CD14-positive monocyte (primary cell): ENCODE data around the gene EFCC1. TPM values are rescaled to one million over a fixed set of nuclear protein-coding genes. Genes with fewer than 3 reads are reported as not detected.

Experiments used
- DNase-seq, 3 donors: peaks; one replicate each; pipeline ENCODE4 v3.0.0-alpha.2; 2011 to 2022
- H2AFZ ChIP-seq: 2 replicates; pipeline ENCODE4 v1.6.0; 2012; ENCODE audit warnings: mild to moderate bottlenecking, low read depth, low read length, inconsistent platforms; ENCODE audit not compliant: insufficient read depth, poor library complexity, severe bottlenecking
- H3K27ac ChIP-seq, 2 donors: 1 replicate in 1 of 2; 2 replicates in 1 of 2; pipeline ENCODE4 v1.5.1; 2012 to 2013; ENCODE audit warnings: low read length in 2 of 2, control low read depth in 1 of 2, inconsistent platforms in 1 of 2, low read depth in 1 of 2, mild to moderate bottlenecking in 1 of 2
- H3K27me3 ChIP-seq, 2 donors: one replicate each; pipeline versions ENCODE4 v1.6.0 to v1.6.1; 2011 to 2013; ENCODE audit warnings: low read length in 2 of 2; ENCODE audit not compliant: control insufficient read depth in 2 of 2, insufficient read depth in 2 of 2
- H3K36me3 ChIP-seq, 2 donors: replicated peaks in 1 of 2; 1 replicate in 1 of 2; 2 replicates in 1 of 2; pipeline versions ENCODE4 v1.5.1 to v1.6.1; 2012 to 2013; ENCODE audit warnings: low read length in 2 of 2, control low read depth in 1 of 2, inconsistent platforms in 1 of 2, mild to moderate bottlenecking in 1 of 2; ENCODE audit not compliant: insufficient read depth in 2 of 2, control insufficient read depth in 1 of 2
- H3K4me1 ChIP-seq, 2 donors: 1 replicate in 1 of 2; 2 replicates in 1 of 2; pipeline versions ENCODE4 v1.5.1 to v1.6.1; 2012 to 2013; ENCODE audit warnings: low read length in 2 of 2, control low read depth in 1 of 2, inconsistent platforms in 1 of 2, mild to moderate bottlenecking in 1 of 2, moderate library complexity in 1 of 2; ENCODE audit not compliant: insufficient read depth in 2 of 2, control insufficient read depth in 1 of 2
- H3K4me2 ChIP-seq: replicated peaks from 2 replicates; pipeline ENCODE3; 2012; ENCODE audit warnings: low read length, moderate library complexity, mild to moderate bottlenecking; ENCODE audit not compliant: poor library complexity, severe bottlenecking; ENCODE audit errors: extremely low read depth
- H3K4me3 ChIP-seq, 3 experiments: fragments of 200-600 bp in 1 of 3; sonication (generic) in 1 of 3; replicated peaks in 1 of 3; 1 replicate in 2 of 3; 2 replicates in 1 of 3; pipeline ENCODE4 v1.5.1; 2011 to 2013; ENCODE audit warnings: low read length in 3 of 3, mild to moderate bottlenecking in 3 of 3, control low read depth in 2 of 3, low read depth in 2 of 3, inconsistent platforms in 1 of 3, moderate library complexity in 1 of 3
- H3K79me2 ChIP-seq: 2 replicates; pipeline ENCODE4 v1.6.0; 2012; ENCODE audit warnings: mild to moderate bottlenecking, control low read depth, inconsistent platforms, low read length, moderate library complexity; ENCODE audit not compliant: insufficient read depth
- H3K9ac ChIP-seq: 2 replicates; pipeline ENCODE4 v1.6.0; 2017; ENCODE audit warnings: low read length, mild to moderate bottlenecking; ENCODE audit not compliant: insufficient read depth, poor library complexity, severe bottlenecking
- H3K9me3 ChIP-seq, 2 donors: replicated peaks in 1 of 2; 1 replicate in 1 of 2; 2 replicates in 1 of 2; pipeline versions ENCODE4 v1.5.1 to v1.6.1; 2012 to 2013; ENCODE audit warnings: low read length in 2 of 2, control low read depth in 1 of 2; ENCODE audit not compliant: control insufficient read depth in 1 of 2, insufficient read depth in 1 of 2
- H4K20me1 ChIP-seq: 2 replicates; pipeline ENCODE4 v1.6.0; 2012; ENCODE audit warnings: mild to moderate bottlenecking, low read length, control low read depth, moderate library complexity; ENCODE audit not compliant: insufficient read depth
- H3K27ac Mint-ChIP-seq, 7 donors: one replicate each; pipeline ENCODE4 v1.8.0; 2020; ENCODE audit warnings: mild to moderate bottlenecking in 7 of 7, mixed read lengths in 7 of 7, moderate library complexity in 6 of 7, inconsistent platforms in 2 of 7
- H3K27me3 Mint-ChIP-seq, 3 donors: one replicate each; pipeline ENCODE4 v1.8.0; 2021 to 2022; ENCODE audit warnings: low read depth in 3 of 3, mild to moderate bottlenecking in 3 of 3, mixed read lengths in 3 of 3, moderate library complexity in 3 of 3, inconsistent platforms in 1 of 3
- H3K36me3 Mint-ChIP-seq, 2 donors: one replicate each; pipeline ENCODE4 v1.8.0; 2020; ENCODE audit warnings: mixed read lengths in 2 of 2, inconsistent platforms in 1 of 2, mild to moderate bottlenecking in 1 of 2
- H3K4me1 Mint-ChIP-seq: one replicate; pipeline ENCODE4 v1.8.0; 2020; ENCODE audit warnings: mild to moderate bottlenecking, mixed read lengths
- H3K4me3 Mint-ChIP-seq, 2 donors: one replicate each; pipeline ENCODE4 v1.8.0; 2020; ENCODE audit warnings: mild to moderate bottlenecking in 2 of 2, mixed read lengths in 2 of 2, moderate library complexity in 1 of 2
- H3K9me3 Mint-ChIP-seq, 7 donors: one replicate each; pipeline ENCODE4 v1.8.0; 2020 to 2022; ENCODE audit warnings: mixed read lengths in 7 of 7, mild to moderate bottlenecking in 6 of 7, moderate library complexity in 6 of 7, inconsistent platforms in 2 of 7
- WGBS: methylation state at CpG from one replicate; pipeline ENCODE4 v1.1.5; 2013; ENCODE audit warnings: missing lambda C conversion rate; ENCODE audit not compliant: insufficient coverage; 5-methylcytosine and 5-hydroxymethylcytosine counted together
- intact Hi-C, 2 donors: fragments of 100-400 bp; cut with micrococcal nuclease; formaldehyde crosslinking; loops; one replicate each; pipeline versions ENCODE4 v1.15.0 to v1.15.1; 2023
- polyA plus RNA-seq, 3 donors: library from polyadenylated mRNA; depleted of rRNA in 1 of 3; unstranded in 2 of 3; stranded (reverse) in 1 of 3; fragments of 300-500 nt in 2 of 3; fragments of >200 nt in 1 of 3; fragmentation: Illumina TruSeq in 2 of 3; gene quantifications; 1 replicate in 2 of 3; 2 replicates in 1 of 3; pipeline ENCODE4 v1.2.3, GENCODE V29; 2012 to 2021
- TF ChIP-seq, protein P1 (sequence below): fragments of 200-600 bp; IDR thresholded peaks from one replicate; pipeline ENCODE4 v1.8.0; 2022; ENCODE audit warnings: antibody characterized with exemption, mild to moderate bottlenecking

The EFCC1 gene
- polyA plus RNA-seq, 3 donors, result 0.11 to 0.15 TPM; not detected in 1

DNA sequence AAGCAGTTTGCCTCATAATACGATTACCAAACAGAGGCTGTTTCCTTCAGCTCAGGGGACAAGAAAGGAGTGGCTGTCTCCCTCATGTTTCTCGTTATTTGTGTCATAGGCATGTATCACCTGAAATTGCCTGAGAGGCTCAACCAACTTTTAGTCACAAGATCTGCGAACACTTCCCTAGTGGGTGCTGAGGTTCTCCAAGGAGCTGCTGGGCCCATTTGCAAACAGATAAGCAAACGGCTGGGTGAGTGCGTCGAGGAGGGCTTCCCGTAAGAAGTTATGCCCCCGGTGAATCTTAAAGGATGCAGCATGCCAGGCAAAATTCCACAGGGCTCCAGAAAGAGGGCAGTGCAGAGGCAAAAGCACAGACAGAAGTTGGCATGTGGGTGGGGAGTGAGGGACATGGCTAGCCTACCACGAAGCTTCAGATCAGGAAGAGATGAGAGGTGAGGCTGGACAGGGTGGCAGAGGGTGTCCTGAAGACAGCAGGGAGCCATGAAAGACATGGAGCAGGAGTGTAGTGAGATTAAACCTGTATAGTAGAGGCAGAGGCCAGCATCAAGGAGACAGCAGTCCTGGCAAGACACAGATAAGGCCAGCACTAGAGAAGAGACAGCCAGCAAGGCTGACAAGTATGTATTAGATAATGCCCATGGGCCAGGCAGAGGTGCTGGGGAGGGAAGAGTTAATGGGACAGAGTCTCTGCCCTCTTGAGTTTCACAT, 55.5 kb downstream of the EFCC1 start:
- intact Hi-C loops, result no loop called here
- DNase-seq, result no peak
- Histone ChIP-seq H3K9me3 (no peaks in the 10 kb centered on the region), H4K20me1 (no peaks in the 10 kb centered on the region), H2AFZ (peak overlapping the region; percentile 2), H3K27ac (no peak overlapping the region), H3K9ac (no peak overlapping the region), H3K4me1 (peaks cover 10 to 13% of the 10 kb centered on the region in 2 donors), H3K27me3 (no peaks in the 10 kb centered on the region), H3K4me2 (no peak overlapping the region), H3K36me3 (no peaks in the 10 kb centered on the region), H3K4me3 (no peak overlapping the region), H3K79me2 (no peaks in the 10 kb centered on the region)
- Mint-ChIP-seq H3K4me3 (no peak overlapping the region), H3K36me3 (no peaks in the 10 kb centered on the region), H3K9me3 (no peaks in the 10 kb centered on the region), H3K27me3 (peaks cover 2 to 8% (median 6%) of the 10 kb centered on the region in 3 donors), H3K27ac (peak overlapping the region in 1 of 7 donors; percentile 32), H3K4me1 (peaks cover 18% of the 10 kb centered on the region)
- 69% methylated on average over 8 of the region's 9 CpGs for WGBS
- TF ChIP-seq, protein P1, sequence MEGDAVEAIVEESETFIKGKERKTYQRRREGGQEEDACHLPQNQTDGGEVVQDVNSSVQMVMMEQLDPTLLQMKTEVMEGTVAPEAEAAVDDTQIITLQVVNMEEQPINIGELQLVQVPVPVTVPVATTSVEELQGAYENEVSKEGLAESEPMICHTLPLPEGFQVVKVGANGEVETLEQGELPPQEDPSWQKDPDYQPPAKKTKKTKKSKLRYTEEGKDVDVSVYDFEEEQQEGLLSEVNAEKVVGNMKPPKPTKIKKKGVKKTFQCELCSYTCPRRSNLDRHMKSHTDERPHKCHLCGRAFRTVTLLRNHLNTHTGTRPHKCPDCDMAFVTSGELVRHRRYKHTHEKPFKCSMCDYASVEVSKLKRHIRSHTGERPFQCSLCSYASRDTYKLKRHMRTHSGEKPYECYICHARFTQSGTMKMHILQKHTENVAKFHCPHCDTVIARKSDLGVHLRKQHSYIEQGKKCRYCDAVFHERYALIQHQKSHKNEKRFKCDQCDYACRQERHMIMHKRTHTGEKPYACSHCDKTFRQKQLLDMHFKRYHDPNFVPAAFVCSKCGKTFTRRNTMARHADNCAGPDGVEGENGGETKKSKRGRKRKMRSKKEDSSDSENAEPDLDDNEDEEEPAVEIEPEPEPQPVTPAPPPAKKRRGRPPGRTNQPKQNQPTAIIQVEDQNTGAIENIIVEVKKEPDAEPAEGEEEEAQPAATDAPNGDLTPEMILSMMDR, result no peak

DNA sequence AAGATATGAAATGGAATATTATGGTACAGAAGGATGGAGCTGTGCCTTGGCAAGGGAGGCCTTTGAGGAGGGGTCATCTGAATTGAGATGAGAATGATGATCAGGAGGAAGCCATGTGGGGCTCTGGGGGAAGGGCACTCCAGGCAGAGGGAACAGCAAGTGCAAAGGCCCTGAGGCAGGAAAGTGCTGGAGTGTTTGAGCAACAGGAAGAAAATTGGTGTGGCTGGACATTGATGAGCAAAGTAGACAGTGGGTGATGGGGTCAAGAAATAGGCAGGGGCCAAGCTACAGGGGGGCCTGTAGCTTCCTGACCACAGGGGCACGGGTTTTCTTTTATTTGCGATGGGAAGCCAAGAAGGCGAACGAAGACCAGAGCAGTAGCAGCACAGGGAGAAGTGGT, 56.1 kb downstream of the EFCC1 start:
- no peaks in the 10 kb centered on the region for H3K9me3 ChIP-seq
- no peak for DNase-seq
- H2AFZ ChIP-seq, result no peak overlapping the region
- TF ChIP-seq, protein P1, result no peak
- H3K4me1 ChIP-seq, result peaks cover 10 to 13% of the 10 kb centered on the region in 2 donors
- H3K27me3 ChIP-seq, result no peaks in the 10 kb centered on the region
- H3K9me3 Mint-ChIP-seq, result no peaks in the 10 kb centered on the region
- no peak overlapping the region for H3K9ac ChIP-seq
- H3K4me3 Mint-ChIP-seq, result no peak overlapping the region
- intact Hi-C loops, result no loop called here
- H3K4me1 Mint-ChIP-seq, result peaks cover 18% of the 10 kb centered on the region
- no peak overlapping the region for H3K4me2 ChIP-seq
- H3K79me2 ChIP-seq, result no peaks in the 10 kb centered on the region
- no peaks in the 10 kb centered on the region for H4K20me1 ChIP-seq
- H3K27me3 Mint-ChIP-seq, result peaks cover 2 to 9% (median 6%) of the 10 kb centered on the region in 3 donors
- H3K27ac Mint-ChIP-seq, result no peak overlapping the region
- no peaks in the 10 kb centered on the region for H3K36me3 ChIP-seq
- H3K27ac ChIP-seq, result no peak overlapping the region
- 97% methylated on average over 4 of the region's 4 CpGs for WGBS
- H3K36me3 Mint-ChIP-seq, result no peaks in the 10 kb centered on the region
- H3K4me3 ChIP-seq, result no peak overlapping the region
